Measurements from ENCODE around the gene MYLK.

MYLK gene

GRCh38 chr3:123637131-123637530 is 247.0 kb downstream of the MYLK start:
- DNase-seq, result no peak

GRCh38 chr3:123636431-123636841 is 247.7 kb downstream of the MYLK start:
- no peak for DNase-seq

GRCh38 chr3:123635717-123636116 is 248.4 kb downstream of the MYLK start:
- DNase-seq, result no peak

GRCh38 chr3:123635217-123635616 is 248.9 kb downstream of the MYLK start:
- DNase-seq, result no peak

GRCh38 chr3:123634149-123635051 is 249.7 kb downstream of the MYLK start:
- DNase-seq, result no peak

- DNase-seq, result no peak
These were observed 250.6 kb downstream of the MYLK start for GRCh38 chr3:123633530-123633929.

GRCh38 chr3:123632161-123632655 is 251.9 kb downstream of the MYLK start:
- no peak for DNase-seq

- DNase-seq, result no peak
These were observed 254.4 kb downstream of the MYLK start for GRCh38 chr3:123629747-123630047.

- no peak for DNase-seq
These were observed 255.0 kb downstream of the MYLK start for GRCh38 chr3:123628996-123629746.

GRCh38 chr3:123627673-123628670 is 256.2 kb downstream of the MYLK start:
- no peak for DNase-seq

- no peak for DNase-seq
These were observed 257.3 kb downstream of the MYLK start for GRCh38 chr3:123626881-123627280.

- no peak for DNase-seq
These were observed 259.8 kb downstream of the MYLK start for GRCh38 chr3:123624302-123624701.

GRCh38 chr3:123623346-123623880 is 260.7 kb downstream of the MYLK start:
- DNase-seq, result no peak

GRCh38 chr3:123622766-123623165 is 261.4 kb downstream of the MYLK start:
- no peak for DNase-seq

GRCh38 chr3:123621850-123622189 is 262.3 kb downstream of the MYLK start:
- no peak for DNase-seq

- DNase-seq, result no peak
These were observed 262.8 kb downstream of the MYLK start for GRCh38 chr3:123621186-123621849.

- no peak for DNase-seq
These were observed 263.8 kb downstream of the MYLK start for GRCh38 chr3:123620343-123620742.

- no peak for DNase-seq
These were observed 265.2 kb downstream of the MYLK start for GRCh38 chr3:123618768-123619484.

GRCh38 chr3:123618076-123618708 is 265.9 kb downstream of the MYLK start:
- no peak for DNase-seq

- DNase-seq, result no peak
These were observed 267.5 kb downstream of the MYLK start for GRCh38 chr3:123616593-123616992.

- DNase-seq, result no peak
These were observed 270.6 kb downstream of the MYLK start for GRCh38 chr3:123613543-123613942.
